IMR-90 (cell line): ENCODE measurements around the gene FLNA.

ENCODE experiments used
- CEBPB ChIP-seq: IDR thresholded peaks from 2 replicates; pipeline ENCODE4 v1.6.1; 2012; ENCODE audit warnings: low read depth, low read length, improper control_type of control experiment
- CHD1 ChIP-seq: IDR thresholded peaks from 2 replicates; pipeline ENCODE4 v1.6.1; 2012; ENCODE audit warnings: low read depth, low read length, improper control_type of control experiment
- MAFK ChIP-seq: IDR thresholded peaks from 2 replicates; pipeline ENCODE4 v1.6.1; 2012; ENCODE audit warnings: low read depth, low read length, improper control_type of control experiment
- MXI1 ChIP-seq: IDR thresholded peaks from 2 replicates; pipeline ENCODE4 v1.6.1; 2012; ENCODE audit warnings: low read depth, mild to moderate bottlenecking, low read length, moderate library complexity, borderline replicate concordance
- NFE2L2 ChIP-seq: fragments of 150-350 bp; IDR thresholded peaks from 2 replicates; pipeline ENCODE4 v1.6.1; 2016; ENCODE audit warnings: low read depth, mild to moderate bottlenecking, low read length
- SMC3 ChIP-seq: fragments of 150-350 bp; IDR thresholded peaks from 2 replicates; pipeline ENCODE4 v1.6.1; 2016; ENCODE audit warnings: low read depth, mild to moderate bottlenecking, antibody characterized with exemption, low read length, moderate library complexity
- TF ChIP-seq, protein P1 (sequence below): conservative IDR thresholded peaks from 2 replicates; pipeline ENCODE4 v1.5.1; 2012; ENCODE audit warnings: mild to moderate bottlenecking, low read depth, low read length, improper control_type of control experiment

DNA sequence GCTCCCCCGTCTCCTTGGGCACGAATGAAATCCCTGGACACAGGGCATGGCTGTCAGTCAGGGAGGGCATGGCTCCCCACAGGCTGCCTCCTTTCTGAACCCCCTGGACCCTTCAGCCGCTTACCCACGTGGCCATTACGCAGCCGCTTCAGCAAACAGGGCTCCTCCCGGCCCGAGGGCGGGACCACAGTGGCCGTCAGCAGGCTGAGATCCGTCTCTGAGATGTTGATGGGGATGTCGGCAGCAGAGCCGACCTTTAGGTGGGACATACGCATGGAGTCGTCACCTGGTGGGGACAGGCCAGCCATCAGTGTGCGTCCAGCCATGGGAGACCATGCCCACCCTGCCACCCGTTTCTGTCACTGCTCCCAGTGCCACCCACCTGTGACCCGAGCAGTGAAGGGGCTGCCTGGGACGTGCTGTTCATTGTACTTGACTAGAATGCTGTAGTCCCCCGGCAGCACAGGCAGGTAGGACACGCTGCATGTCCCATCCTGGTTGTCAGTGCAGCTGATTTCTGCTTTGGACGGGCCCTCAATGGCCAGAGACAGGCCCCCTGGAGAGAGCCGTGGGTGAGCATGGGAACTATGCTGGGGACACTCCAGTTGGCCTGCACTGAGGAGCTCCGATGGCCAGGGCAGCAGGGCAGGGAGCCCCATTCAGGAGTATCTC is 21.1 kb downstream of the FLNA start:
- TF ChIP-seq, protein P1, sequence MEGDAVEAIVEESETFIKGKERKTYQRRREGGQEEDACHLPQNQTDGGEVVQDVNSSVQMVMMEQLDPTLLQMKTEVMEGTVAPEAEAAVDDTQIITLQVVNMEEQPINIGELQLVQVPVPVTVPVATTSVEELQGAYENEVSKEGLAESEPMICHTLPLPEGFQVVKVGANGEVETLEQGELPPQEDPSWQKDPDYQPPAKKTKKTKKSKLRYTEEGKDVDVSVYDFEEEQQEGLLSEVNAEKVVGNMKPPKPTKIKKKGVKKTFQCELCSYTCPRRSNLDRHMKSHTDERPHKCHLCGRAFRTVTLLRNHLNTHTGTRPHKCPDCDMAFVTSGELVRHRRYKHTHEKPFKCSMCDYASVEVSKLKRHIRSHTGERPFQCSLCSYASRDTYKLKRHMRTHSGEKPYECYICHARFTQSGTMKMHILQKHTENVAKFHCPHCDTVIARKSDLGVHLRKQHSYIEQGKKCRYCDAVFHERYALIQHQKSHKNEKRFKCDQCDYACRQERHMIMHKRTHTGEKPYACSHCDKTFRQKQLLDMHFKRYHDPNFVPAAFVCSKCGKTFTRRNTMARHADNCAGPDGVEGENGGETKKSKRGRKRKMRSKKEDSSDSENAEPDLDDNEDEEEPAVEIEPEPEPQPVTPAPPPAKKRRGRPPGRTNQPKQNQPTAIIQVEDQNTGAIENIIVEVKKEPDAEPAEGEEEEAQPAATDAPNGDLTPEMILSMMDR, result no peak
- TF ChIP-seq NFE2L2 (no peak), MXI1 (no peak), MAFK (no peak), CEBPB (no peak), SMC3 (no peak), CHD1 (no peak)
